NCI-H1436 treated with DMSO at 0.1 percent for 48 hours (cell line): Measurements from ENCODE around the gene MCMBP.
"Not testable (repeated sequence)": the region's sequence is repeated elsewhere in the genome, so short reads cannot be mapped to it uniquely, and the experiment has no call there.

Experiments used
- DNase-seq: peaks from one replicate; lab custom pipeline; 2025; lab: John Stamatoyannopoulos, UW

MCMBP gene

GRCh38 chr10:119830851-119831250, 41.8 kb downstream of the MCMBP start:
- no peak for DNase-seq

GRCh38 chr10:119829429-119829828, 43.2 kb downstream of the MCMBP start:
- DNase-seq, result no peak

- no peak for DNase-seq
Observed at GRCh38 chr10:119827430-119827829, 45.2 kb downstream of the MCMBP start.

GRCh38 chr10:119826771-119827170, 45.9 kb downstream of the MCMBP start:
- DNase-seq, result no peak

- no peak for DNase-seq
Observed at GRCh38 chr10:119824299-119824698, 48.3 kb downstream of the MCMBP start.

- DNase-seq, result no peak
Observed at GRCh38 chr10:119821182-119821581, 51.5 kb downstream of the MCMBP start.

- DNase-seq, result no peak
Observed at GRCh38 chr10:119818889-119819270, 53.8 kb downstream of the MCMBP start.

- DNase-seq, result no peak
Observed at GRCh38 chr10:119817991-119818888, 54.4 kb downstream of the MCMBP start.

GRCh38 chr10:119815671-119816070, 57.0 kb downstream of the MCMBP start:
- DNase-seq, result no peak

GRCh38 chr10:119812684-119813083, 60.0 kb downstream of the MCMBP start:
- no peak for DNase-seq

GRCh38 chr10:119811122-119811521, 61.5 kb downstream of the MCMBP start:
- DNase-seq, result no peak

GRCh38 chr10:119807960-119808697, 64.5 kb downstream of the MCMBP start:
- no peak for DNase-seq

- DNase-seq, result no peak
Observed at GRCh38 chr10:119806334-119807130, 66.1 kb downstream of the MCMBP start.

GRCh38 chr10:119805702-119806230, 66.9 kb downstream of the MCMBP start:
- DNase-seq, result no peak

- DNase-seq, result no peak
Observed at GRCh38 chr10:119803264-119803663, 69.4 kb downstream of the MCMBP start.

- no peak for DNase-seq
Observed at GRCh38 chr10:119801998-119802538, 70.6 kb downstream of the MCMBP start.

GRCh38 chr10:119801176-119801575, 71.5 kb downstream of the MCMBP start:
- no peak for DNase-seq

- DNase-seq, result no peak
Observed at GRCh38 chr10:119796039-119796438, 76.6 kb downstream of the MCMBP start.

- not testable (repeated sequence) for DNase-seq
Observed at GRCh38 chr10:119795101-119795500, 77.5 kb downstream of the MCMBP start.

GRCh38 chr10:119786117-119786769, 86.4 kb downstream of the MCMBP start:
- no peak for DNase-seq

GRCh38 chr10:119784340-119785067, 88.1 kb downstream of the MCMBP start:
- DNase-seq, result no peak
